ENCODE results near the gene ATCAY.

DNA sequence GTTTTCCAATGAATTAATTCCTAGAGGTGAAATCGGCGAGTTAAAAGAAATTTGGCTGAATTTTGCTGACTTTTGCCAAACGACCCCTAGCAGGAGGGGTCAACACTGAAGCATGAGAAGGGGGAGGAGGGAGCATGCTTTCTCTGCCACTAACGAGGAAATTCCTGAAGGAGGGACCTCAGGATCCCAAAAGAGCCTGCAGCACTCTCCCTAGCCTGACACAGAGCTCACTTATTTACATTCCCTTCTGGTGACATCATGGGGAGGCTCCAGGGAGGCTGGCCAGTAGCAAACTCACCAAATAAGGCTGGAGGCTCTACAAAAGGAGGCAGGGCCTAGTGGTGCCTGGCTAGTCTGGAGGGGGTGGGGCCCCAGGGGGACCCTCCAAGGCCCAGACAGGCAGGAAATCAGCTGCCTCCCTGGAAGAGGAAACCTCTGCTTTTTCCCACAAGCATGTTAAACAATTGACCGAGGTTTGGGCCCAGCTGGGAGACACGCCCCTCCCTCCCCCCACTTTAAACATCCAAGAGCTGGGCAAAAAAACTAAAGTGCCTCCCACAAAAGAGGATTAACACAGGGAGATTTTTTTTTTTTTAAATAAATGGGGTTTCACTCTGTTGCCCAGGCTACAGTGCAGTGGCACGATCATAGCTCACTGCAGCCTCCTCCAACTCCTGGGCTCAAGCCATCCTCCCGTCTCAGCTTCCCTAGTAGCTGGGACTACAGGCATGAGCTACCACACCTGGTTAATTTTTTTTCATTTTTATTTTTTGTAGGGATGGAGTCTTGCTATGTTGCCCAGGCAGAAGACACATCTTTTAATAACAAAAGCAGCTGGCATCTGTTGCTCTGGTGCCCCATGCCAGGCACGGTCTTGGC is 88.3 kb downstream of the ATCAY start:
- TF ChIP-seq EZH2 (IDR thresholded peaks at IDR 0.05; ENCODE audit: low read length, unreplicated experiment) (no peak), CTCF (conservative IDR thresholded peaks at IDR 0.05; ENCODE audit: low read depth, low read length) (no peak), EZH2phosphoT487 (IDR thresholded peaks at IDR 0.05; ENCODE audit: borderline replicate concordance, low read length) (no peak)
